Ishikawa (cell line): ENCODE measurements around the gene TEDC2.

Experiments
- CEBPB ChIP-seq: IDR thresholded peaks from 2 replicates; pipeline ENCODE4 v1.6.1; 2012
- CREB1 ChIP-seq: IDR thresholded peaks from 2 replicates; pipeline ENCODE4 v1.6.1; 2012; ENCODE audit warnings: low read depth
- EGR1 ChIP-seq: IDR thresholded peaks from 2 replicates; pipeline ENCODE4 v1.6.1; 2012
- EP300 ChIP-seq: IDR thresholded peaks from 2 replicates; pipeline ENCODE4 v1.6.1; 2012; ENCODE audit warnings: borderline replicate concordance
- FOXM1 ChIP-seq: IDR thresholded peaks from 2 replicates; pipeline ENCODE4 v1.6.1; 2012; ENCODE audit warnings: low read depth, borderline replicate concordance
- MAX ChIP-seq: IDR thresholded peaks from 2 replicates; pipeline ENCODE4 v1.6.1; 2012
- NFIC ChIP-seq: IDR thresholded peaks from 2 replicates; pipeline ENCODE4 v1.6.1; 2012
- RAD21 ChIP-seq: IDR thresholded peaks from 2 replicates; pipeline ENCODE4 v1.6.1; 2012; ENCODE audit warnings: low read depth
- TAF1 ChIP-seq: IDR thresholded peaks from 2 replicates; pipeline ENCODE4 v1.6.1; 2012; ENCODE audit warnings: low read depth, mild to moderate bottlenecking
- TCF12 ChIP-seq: IDR thresholded peaks from 2 replicates; pipeline ENCODE4 v1.6.1; 2012; ENCODE audit warnings: low read depth
- TEAD4 ChIP-seq: IDR thresholded peaks from 2 replicates; pipeline ENCODE4 v1.6.1; 2012
- USF1 ChIP-seq: IDR thresholded peaks from 2 replicates; pipeline ENCODE4 v1.6.1; 2012
- YY1 ChIP-seq: IDR thresholded peaks from 2 replicates; pipeline ENCODE4 v1.6.1; 2012; ENCODE audit warnings: low read depth
- ZBTB7A ChIP-seq: IDR thresholded peaks from 2 replicates; pipeline ENCODE4 v1.6.1; 2012; ENCODE audit warnings: low read depth
- TF ChIP-seq, protein P1 (sequence below): IDR thresholded peaks from 2 replicates; pipeline ENCODE4 v1.6.1; 2012; ENCODE audit warnings: low read depth, mild to moderate bottlenecking

The TEDC2 gene

GRCh38 chr16:2469399-2470233, 9.7 kb downstream of the TEDC2 start:
- no peak for TF ChIP-seq EGR1
- no peak for TF ChIP-seq NFIC
- TF ChIP-seq CEBPB = no peak
- TF ChIP-seq EP300 = no peak
- TF ChIP-seq TEAD4 = no peak
- TF ChIP-seq YY1 = no peak
- TF ChIP-seq, protein P1, sequence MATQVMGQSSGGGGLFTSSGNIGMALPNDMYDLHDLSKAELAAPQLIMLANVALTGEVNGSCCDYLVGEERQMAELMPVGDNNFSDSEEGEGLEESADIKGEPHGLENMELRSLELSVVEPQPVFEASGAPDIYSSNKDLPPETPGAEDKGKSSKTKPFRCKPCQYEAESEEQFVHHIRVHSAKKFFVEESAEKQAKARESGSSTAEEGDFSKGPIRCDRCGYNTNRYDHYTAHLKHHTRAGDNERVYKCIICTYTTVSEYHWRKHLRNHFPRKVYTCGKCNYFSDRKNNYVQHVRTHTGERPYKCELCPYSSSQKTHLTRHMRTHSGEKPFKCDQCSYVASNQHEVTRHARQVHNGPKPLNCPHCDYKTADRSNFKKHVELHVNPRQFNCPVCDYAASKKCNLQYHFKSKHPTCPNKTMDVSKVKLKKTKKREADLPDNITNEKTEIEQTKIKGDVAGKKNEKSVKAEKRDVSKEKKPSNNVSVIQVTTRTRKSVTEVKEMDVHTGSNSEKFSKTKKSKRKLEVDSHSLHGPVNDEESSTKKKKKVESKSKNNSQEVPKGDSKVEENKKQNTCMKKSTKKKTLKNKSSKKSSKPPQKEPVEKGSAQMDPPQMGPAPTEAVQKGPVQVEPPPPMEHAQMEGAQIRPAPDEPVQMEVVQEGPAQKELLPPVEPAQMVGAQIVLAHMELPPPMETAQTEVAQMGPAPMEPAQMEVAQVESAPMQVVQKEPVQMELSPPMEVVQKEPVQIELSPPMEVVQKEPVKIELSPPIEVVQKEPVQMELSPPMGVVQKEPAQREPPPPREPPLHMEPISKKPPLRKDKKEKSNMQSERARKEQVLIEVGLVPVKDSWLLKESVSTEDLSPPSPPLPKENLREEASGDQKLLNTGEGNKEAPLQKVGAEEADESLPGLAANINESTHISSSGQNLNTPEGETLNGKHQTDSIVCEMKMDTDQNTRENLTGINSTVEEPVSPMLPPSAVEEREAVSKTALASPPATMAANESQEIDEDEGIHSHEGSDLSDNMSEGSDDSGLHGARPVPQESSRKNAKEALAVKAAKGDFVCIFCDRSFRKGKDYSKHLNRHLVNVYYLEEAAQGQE = no peak
- no peak for TF ChIP-seq TCF12
- no peak for TF ChIP-seq ZBTB7A
- no peak for TF ChIP-seq USF1
- TF ChIP-seq FOXM1 = no peak
- TF ChIP-seq MAX = no peak
- TF ChIP-seq TAF1 = no peak
- no peak for TF ChIP-seq RAD21
- TF ChIP-seq CREB1 = no peak

GRCh38 chr16:2470234-2470601, 10.3 kb downstream of the TEDC2 start:
- TF ChIP-seq CEBPB (no peak), USF1 (no peak), YY1 (no peak), TEAD4 (no peak), MAX (0 out of 2 replicates have a peak, but pooled peaks have one; percentile 1), ZBTB7A (no peak)

GRCh38 chr16:2470603-2471015, 10.7 kb downstream of the TEDC2 start:
- TF ChIP-seq USF1 = no peak
- peak; percentile 30 for TF ChIP-seq MAX
- TF ChIP-seq FOXM1 = no peak
- TF ChIP-seq ZBTB7A = no peak

- peak; percentile 54; the same call in 1 of the 2 replicates for TF ChIP-seq EGR1
- no peak for TF ChIP-seq TCF12
- TF ChIP-seq ZBTB7A = peak; percentile 24; the same call in 1 of the 2 replicates
- no peak for TF ChIP-seq CEBPB
- TF ChIP-seq TEAD4 = 0 out of 2 replicates have a peak, but pooled peaks have one; percentile 8
- no peak for TF ChIP-seq CREB1
These were observed 11.2 kb downstream of the TEDC2 start, which contains the start of gene NTN3 for GRCh38 chr16:2471016-2471652. Gene NTN3, plus strand, starts transcription at chr16:2471297. Its CDS starts 405 bp downstream, at chr16:2471702.

GRCh38 chr16:2471653-2472487, 12.0 kb downstream of the TEDC2 start:
- TF ChIP-seq TEAD4 (no peak), MAX (peak; percentile 84)

- TF ChIP-seq RAD21 (no peak), CREB1 (no peak), YY1 (no peak), TAF1 (no peak), TCF12 (no peak), CEBPB (no peak), NFIC (no peak), EGR1 (no peak), ZBTB7A (no peak), FOXM1 (no peak), MAX (no peak), EP300 (no peak), TEAD4 (no peak), USF1 (no peak)
- TF ChIP-seq, protein P1 = no peak
These were observed 12.6 kb downstream of the TEDC2 start for GRCh38 chr16:2472488-2472864.
